Measurements from ENCODE around the gene ZGPAT.
A peak's percentile ranks its signal among the peaks of the same experiment; 100 is the strongest.
"Not testable (repeated sequence)": the region's sequence is repeated elsewhere in the genome, so short reads cannot be mapped to it uniquely, and the experiment has no call there.

The ZGPAT gene, protein sequence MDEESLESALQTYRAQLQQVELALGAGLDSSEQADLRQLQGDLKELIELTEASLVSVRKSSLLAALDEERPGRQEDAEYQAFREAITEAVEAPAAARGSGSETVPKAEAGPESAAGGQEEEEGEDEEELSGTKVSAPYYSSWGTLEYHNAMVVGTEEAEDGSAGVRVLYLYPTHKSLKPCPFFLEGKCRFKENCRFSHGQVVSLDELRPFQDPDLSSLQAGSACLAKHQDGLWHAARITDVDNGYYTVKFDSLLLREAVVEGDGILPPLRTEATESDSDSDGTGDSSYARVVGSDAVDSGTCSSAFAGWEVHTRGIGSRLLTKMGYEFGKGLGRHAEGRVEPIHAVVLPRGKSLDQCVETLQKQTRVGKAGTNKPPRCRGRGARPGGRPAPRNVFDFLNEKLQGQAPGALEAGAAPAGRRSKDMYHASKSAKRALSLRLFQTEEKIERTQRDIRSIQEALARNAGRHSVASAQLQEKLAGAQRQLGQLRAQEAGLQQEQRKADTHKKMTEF

GRCh38 chr20:63707558-63708300 is at the start of gene ZGPAT, which contains the start of gene ARFRP1:
Gene ZGPAT, plus strand, starts transcription at chr20:63708039. Its CDS starts 542 bp downstream, at chr20:63708581.
Gene ARFRP1, minus strand, starts transcription at chr20:63707976. Its CDS starts 885 bp downstream, at chr20:63707091.
- H3K9me2 ChIP-seq (ENCODE audit: low read depth, low read length), result no peaks in the 10 kb centered on the region
- TF ChIP-seq CTCF (IDR thresholded peaks at IDR 0.05; ENCODE audit: low read length) (no peak), EZH2 (IDR thresholded peaks at IDR 0.05; ENCODE audit: borderline replicate concordance, low read length) (no peak)
- peaks cover 7% of the 10 kb centered on the region for H3K79me2 ChIP-seq (ENCODE audit: insufficient read depth, low read length)
- H3K4me3 ChIP-seq (ENCODE audit: low read depth, low read length, poor library complexity, severe bottlenecking), result peak within 1 kb of the TSS; percentile 97
- no peaks in the 10 kb centered on the region for H4K20me1 ChIP-seq (ENCODE audit: insufficient read depth, low read length)
- H3F3A ChIP-seq (ENCODE audit: insufficient read depth, low read length), result no peaks in the 10 kb centered on the region
- no peak within 1 kb of the TSS for H2AFZ ChIP-seq (ENCODE audit: low read length)
- H3K27ac ChIP-seq (ENCODE audit: low read depth, low read length, poor library complexity, severe bottlenecking), result no peak within 1 kb of the TSS
- peaks cover 66% of the 10 kb centered on the region for H3K36me3 ChIP-seq (ENCODE audit: insufficient read depth, low read length)
- peak within 1 kb of the TSS; percentile 99 for H3K4me2 ChIP-seq (ENCODE audit: low read length)
- no peaks in the 10 kb centered on the region for H3K27me3 ChIP-seq (ENCODE audit: insufficient read depth, low read length)
- H3K4me1 ChIP-seq (ENCODE audit: insufficient read depth, low read length, severe bottlenecking), result peaks cover 21% of the 10 kb centered on the region
- H3K9ac ChIP-seq (ENCODE audit: low read length), result peak within 1 kb of the TSS; percentile 94
- peaks cover 9% of the 10 kb centered on the region for H3K9me3 ChIP-seq (ENCODE audit: low read length)

GRCh38 chr20:63658749-63659187 is 49.1 kb upstream of the ZGPAT start:
- Histone ChIP-seq H3K9ac (ENCODE audit: low read length) (peak overlapping the region; percentile 94), H3K27me3 (ENCODE audit: insufficient read depth, low read length) (peaks cover 6% of the 10 kb centered on the region; the same call in 1 of the 2 replicates), H3K4me1 (ENCODE audit: insufficient read depth, low read length, severe bottlenecking) (peaks cover 29% of the 10 kb centered on the region), H3F3A (ENCODE audit: insufficient read depth, low read length) (no peaks in the 10 kb centered on the region), H3K36me3 (ENCODE audit: insufficient read depth, low read length) (peaks cover 27% of the 10 kb centered on the region; the same call in 1 of the 2 replicates), H3K9me2 (ENCODE audit: low read depth, low read length) (no peaks in the 10 kb centered on the region), H4K20me1 (ENCODE audit: insufficient read depth, low read length) (no peaks in the 10 kb centered on the region), H2AFZ (ENCODE audit: low read length) (no peak overlapping the region), H3K9me3 (ENCODE audit: low read length) (no peaks in the 10 kb centered on the region), H3K79me2 (ENCODE audit: insufficient read depth, low read length) (no peaks in the 10 kb centered on the region), H3K4me2 (ENCODE audit: low read length) (peak overlapping the region; percentile 90), H3K27ac (ENCODE audit: low read depth, low read length, poor library complexity, severe bottlenecking) (no peak overlapping the region), H3K4me3 (ENCODE audit: low read depth, low read length, poor library complexity, severe bottlenecking) (peak overlapping the region; percentile 95)
- TF ChIP-seq CTCF (IDR thresholded peaks at IDR 0.05; ENCODE audit: low read length) (no peak), EZH2 (IDR thresholded peaks at IDR 0.05; ENCODE audit: borderline replicate concordance, low read length) (no peak)

DNA sequence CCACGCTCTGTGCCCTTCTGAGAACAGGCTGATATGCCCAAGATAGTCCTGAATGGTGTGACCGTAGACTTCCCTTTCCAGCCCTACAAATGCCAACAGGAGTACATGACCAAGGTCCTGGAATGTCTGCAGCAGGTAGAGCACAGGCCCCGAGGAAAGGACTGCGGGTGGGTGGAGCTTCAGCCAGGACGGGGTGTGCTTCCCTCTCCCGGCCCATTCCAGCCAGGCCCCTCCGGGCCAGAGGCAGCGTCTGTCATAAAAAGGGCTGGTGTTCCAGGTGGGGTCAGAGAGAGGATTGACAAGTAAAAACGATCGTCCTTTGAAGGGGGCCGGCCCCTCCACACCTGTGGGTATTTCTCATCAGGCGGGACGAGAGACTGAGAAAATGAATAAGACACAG is 48.5 kb upstream of the ZGPAT start:
- H3K27ac ChIP-seq (ENCODE audit: low read depth, low read length, poor library complexity, severe bottlenecking), result no peak overlapping the region
- no peaks in the 10 kb centered on the region for H3F3A ChIP-seq (ENCODE audit: insufficient read depth, low read length)

DNA sequence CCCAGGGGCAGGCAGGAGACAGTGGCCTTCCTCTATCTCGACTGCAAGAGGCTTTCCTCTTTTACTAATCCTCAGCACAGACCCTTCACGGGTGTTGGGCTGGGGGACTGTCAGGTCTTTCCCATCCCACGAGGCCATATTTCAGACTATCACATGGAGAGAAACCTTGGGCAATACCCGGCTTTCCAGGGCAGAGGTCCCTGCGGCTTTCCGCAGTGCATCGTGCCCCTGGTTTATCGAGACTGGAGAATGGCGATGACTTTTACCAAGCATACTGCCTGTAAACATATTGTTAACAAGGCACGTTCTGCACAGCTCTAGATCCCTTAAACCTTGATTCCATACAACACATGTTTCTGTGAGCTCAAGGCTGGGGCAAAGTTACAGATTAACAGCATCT is 47.7 kb upstream of the ZGPAT start:
- H3K9me3 ChIP-seq (ENCODE audit: low read length); H3K9ac ChIP-seq (ENCODE audit: low read length); H4K20me1 ChIP-seq (ENCODE audit: insufficient read depth, low read length); H3K79me2 ChIP-seq (ENCODE audit: insufficient read depth, low read length); H2AFZ ChIP-seq (ENCODE audit: low read length); H3K27me3 ChIP-seq (ENCODE audit: insufficient read depth, low read length); H3K27ac ChIP-seq (ENCODE audit: low read depth, low read length, poor library complexity, severe bottlenecking); H3F3A ChIP-seq (ENCODE audit: insufficient read depth, low read length); H3K4me2 ChIP-seq (ENCODE audit: low read length); H3K9me2 ChIP-seq (ENCODE audit: low read depth, low read length); H3K4me3 ChIP-seq (ENCODE audit: low read depth, low read length, poor library complexity, severe bottlenecking): not testable (repeated sequence)
- peaks cover 21% of the 10 kb centered on the region for H3K4me1 ChIP-seq (ENCODE audit: insufficient read depth, low read length, severe bottlenecking)
- peaks cover 28% of the 10 kb centered on the region; the same call in 1 of the 2 replicates for H3K36me3 ChIP-seq (ENCODE audit: insufficient read depth, low read length)

More for the DNA sequence above, 48.5 kb upstream of the ZGPAT start:
- Histone ChIP-seq H3K4me3 (ENCODE audit: low read depth, low read length, poor library complexity, severe bottlenecking) (peak overlapping the region; percentile 95), H3K9me3 (ENCODE audit: low read length) (no peaks in the 10 kb centered on the region), H3K4me2 (ENCODE audit: low read length) (peak overlapping the region; percentile 90), H3K9me2 (ENCODE audit: low read depth, low read length) (no peaks in the 10 kb centered on the region), H3K9ac (ENCODE audit: low read length) (peak overlapping the region; percentile 94), H3K4me1 (ENCODE audit: insufficient read depth, low read length, severe bottlenecking) (peaks cover 23% of the 10 kb centered on the region), H4K20me1 (ENCODE audit: insufficient read depth, low read length) (no peaks in the 10 kb centered on the region), H3K36me3 (ENCODE audit: insufficient read depth, low read length) (peaks cover 27% of the 10 kb centered on the region; the same call in 1 of the 2 replicates), H3K27me3 (ENCODE audit: insufficient read depth, low read length) (peaks cover 6% of the 10 kb centered on the region; the same call in 1 of the 2 replicates), H3K79me2 (ENCODE audit: insufficient read depth, low read length) (no peaks in the 10 kb centered on the region), H2AFZ (ENCODE audit: low read length) (no peak overlapping the region)
- no peak for TF ChIP-seq CTCF (IDR thresholded peaks at IDR 0.05; ENCODE audit: low read length)
- no peak for TF ChIP-seq EZH2 (IDR thresholded peaks at IDR 0.05; ENCODE audit: borderline replicate concordance, low read length)
